ENCODE data around the gene IL22. TPM values are rescaled to one million over a fixed set of nuclear protein-coding genes. Genes with fewer than 3 reads are reported as not detected.

IL22 gene
- total RNA-seq, 1 experiment from 2014 or later: not detected

DNA sequence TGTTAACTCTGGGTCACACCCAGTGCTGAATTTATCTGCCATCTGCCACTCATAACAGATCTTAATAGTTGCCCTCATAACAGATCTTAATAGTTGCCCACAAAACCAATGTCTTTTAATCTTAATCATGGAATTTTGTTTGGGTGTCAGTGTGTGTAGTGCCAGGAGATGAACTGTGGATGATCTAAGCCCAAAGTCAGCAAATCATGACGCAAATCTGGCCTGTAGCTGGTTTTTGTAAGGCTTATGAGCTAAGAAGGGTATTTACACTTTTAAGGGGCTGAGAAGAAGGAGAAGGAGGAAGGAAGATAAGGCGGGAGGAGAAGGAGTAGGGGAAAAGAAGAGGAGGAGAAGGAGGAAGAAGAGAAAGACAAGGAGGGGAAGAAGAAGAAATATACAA, 17.8 kb downstream of the IL22 start:
- ChIA-PET CTCF (interaction anchor here (1.4 to 2.1 kb wide), 2 partner anchors 13 to 82 kb away, joined by 6 read pairs; no protein-coding TSS in a partner anchor), POLR2A (no interaction called here)
- TF ChIP-seq NR2C2 (CRISPR knock-in tag; IDR thresholded peaks at IDR 0.05): no peak
- TF ChIP-seq FOXJ3 (CRISPR knock-in tag; IDR thresholded peaks at IDR 0.05; ENCODE audit: borderline replicate concordance): no peak
- no peak for TF ChIP-seq SMAD3 (CRISPR knock-in tag; IDR thresholded peaks at IDR 0.05; ENCODE audit: borderline replicate concordance)
- TF ChIP-seq ETV6 (CRISPR knock-in tag; IDR thresholded peaks at IDR 0.05): no peak
- no peak for TF ChIP-seq ZNF396 (CRISPR knock-in tag; IDR thresholded peaks at IDR 0.05; ENCODE audit: borderline replicate concordance)
- no peak for TF ChIP-seq RELA (CRISPR knock-in tag; IDR thresholded peaks at IDR 0.05; ENCODE audit: borderline replicate concordance)
- TF ChIP-seq NFYB (CRISPR knock-in tag; conservative IDR thresholded peaks at IDR 0.05; ENCODE audit: low read depth): no peak
- TF ChIP-seq, protein P1, sequence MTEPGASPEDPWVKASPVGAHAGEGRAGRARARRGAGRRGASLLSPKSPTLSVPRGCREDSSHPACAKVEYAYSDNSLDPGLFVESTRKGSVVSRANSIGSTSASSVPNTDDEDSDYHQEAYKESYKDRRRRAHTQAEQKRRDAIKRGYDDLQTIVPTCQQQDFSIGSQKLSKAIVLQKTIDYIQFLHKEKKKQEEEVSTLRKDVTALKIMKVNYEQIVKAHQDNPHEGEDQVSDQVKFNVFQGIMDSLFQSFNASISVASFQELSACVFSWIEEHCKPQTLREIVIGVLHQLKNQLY (CRISPR knock-in tag; IDR thresholded peaks at IDR 0.05): no peak
- TF ChIP-seq, protein P2, sequence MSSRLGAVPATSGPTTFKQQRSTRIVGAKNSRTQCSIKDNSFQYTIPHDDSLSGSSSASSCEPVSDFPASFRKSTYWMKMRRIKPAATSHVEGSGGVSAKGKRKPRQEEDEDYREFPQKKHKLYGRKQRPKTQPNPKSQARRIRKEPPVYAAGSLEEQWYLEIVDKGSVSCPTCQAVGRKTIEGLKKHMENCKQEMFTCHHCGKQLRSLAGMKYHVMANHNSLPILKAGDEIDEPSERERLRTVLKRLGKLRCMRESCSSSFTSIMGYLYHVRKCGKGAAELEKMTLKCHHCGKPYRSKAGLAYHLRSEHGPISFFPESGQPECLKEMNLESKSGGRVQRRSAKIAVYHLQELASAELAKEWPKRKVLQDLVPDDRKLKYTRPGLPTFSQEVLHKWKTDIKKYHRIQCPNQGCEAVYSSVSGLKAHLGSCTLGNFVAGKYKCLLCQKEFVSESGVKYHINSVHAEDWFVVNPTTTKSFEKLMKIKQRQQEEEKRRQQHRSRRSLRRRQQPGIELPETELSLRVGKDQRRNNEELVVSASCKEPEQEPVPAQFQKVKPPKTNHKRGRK (CRISPR knock-in tag; IDR thresholded peaks at IDR 0.05; ENCODE audit: borderline replicate concordance): no peak
- TF ChIP-seq, protein P3, sequence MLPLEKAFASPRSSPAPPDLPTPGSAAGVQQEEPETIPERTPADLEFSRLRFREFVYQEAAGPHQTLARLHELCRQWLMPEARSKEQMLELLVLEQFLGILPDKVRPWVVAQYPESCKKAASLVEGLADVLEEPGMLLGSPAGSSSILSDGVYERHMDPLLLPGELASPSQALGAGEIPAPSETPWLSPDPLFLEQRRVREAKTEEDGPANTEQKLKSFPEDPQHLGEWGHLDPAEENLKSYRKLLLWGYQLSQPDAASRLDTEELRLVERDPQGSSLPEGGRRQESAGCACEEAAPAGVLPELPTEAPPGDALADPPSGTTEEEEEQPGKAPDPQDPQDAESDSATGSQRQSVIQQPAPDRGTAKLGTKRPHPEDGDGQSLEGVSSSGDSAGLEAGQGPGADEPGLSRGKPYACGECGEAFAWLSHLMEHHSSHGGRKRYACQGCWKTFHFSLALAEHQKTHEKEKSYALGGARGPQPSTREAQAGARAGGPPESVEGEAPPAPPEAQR (CRISPR knock-in tag; IDR thresholded peaks at IDR 0.05): no peak
- no peak for TF ChIP-seq MXD4 (CRISPR knock-in tag; IDR thresholded peaks at IDR 0.05; ENCODE audit: borderline replicate concordance)
- no peak for TF ChIP-seq PRRX2 (CRISPR knock-in tag; IDR thresholded peaks at IDR 0.05)
- TF ChIP-seq, protein P4, sequence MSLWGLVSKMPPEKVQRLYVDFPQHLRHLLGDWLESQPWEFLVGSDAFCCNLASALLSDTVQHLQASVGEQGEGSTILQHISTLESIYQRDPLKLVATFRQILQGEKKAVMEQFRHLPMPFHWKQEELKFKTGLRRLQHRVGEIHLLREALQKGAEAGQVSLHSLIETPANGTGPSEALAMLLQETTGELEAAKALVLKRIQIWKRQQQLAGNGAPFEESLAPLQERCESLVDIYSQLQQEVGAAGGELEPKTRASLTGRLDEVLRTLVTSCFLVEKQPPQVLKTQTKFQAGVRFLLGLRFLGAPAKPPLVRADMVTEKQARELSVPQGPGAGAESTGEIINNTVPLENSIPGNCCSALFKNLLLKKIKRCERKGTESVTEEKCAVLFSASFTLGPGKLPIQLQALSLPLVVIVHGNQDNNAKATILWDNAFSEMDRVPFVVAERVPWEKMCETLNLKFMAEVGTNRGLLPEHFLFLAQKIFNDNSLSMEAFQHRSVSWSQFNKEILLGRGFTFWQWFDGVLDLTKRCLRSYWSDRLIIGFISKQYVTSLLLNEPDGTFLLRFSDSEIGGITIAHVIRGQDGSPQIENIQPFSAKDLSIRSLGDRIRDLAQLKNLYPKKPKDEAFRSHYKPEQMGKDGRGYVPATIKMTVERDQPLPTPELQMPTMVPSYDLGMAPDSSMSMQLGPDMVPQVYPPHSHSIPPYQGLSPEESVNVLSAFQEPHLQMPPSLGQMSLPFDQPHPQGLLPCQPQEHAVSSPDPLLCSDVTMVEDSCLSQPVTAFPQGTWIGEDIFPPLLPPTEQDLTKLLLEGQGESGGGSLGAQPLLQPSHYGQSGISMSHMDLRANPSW (CRISPR knock-in tag; conservative IDR thresholded peaks at IDR 0.05; ENCODE audit: low read depth): no peak
- no peak for TF ChIP-seq CREB1 (CRISPR knock-in tag; IDR thresholded peaks at IDR 0.05)
- no peaks in the 10 kb centered on the region for H3K36me3 Mint-ChIP-seq
- DNase-seq (ENCODE audit: low spot score) (no peak), ATAC-seq (no peak)
- no peak overlapping the region for H3K27ac Mint-ChIP-seq
- H3K4me1 Mint-ChIP-seq: no peaks in the 10 kb centered on the region
- no peaks in the 10 kb centered on the region; the same call in 1 of the 2 replicates for H3K27me3 Mint-ChIP-seq (ENCODE audit: low read depth)
- peaks cover 3% of the 10 kb centered on the region; the same call in 1 of the 2 replicates for H3K9me3 Mint-ChIP-seq
- no peak overlapping the region for H3K4me3 Mint-ChIP-seq

DNA sequence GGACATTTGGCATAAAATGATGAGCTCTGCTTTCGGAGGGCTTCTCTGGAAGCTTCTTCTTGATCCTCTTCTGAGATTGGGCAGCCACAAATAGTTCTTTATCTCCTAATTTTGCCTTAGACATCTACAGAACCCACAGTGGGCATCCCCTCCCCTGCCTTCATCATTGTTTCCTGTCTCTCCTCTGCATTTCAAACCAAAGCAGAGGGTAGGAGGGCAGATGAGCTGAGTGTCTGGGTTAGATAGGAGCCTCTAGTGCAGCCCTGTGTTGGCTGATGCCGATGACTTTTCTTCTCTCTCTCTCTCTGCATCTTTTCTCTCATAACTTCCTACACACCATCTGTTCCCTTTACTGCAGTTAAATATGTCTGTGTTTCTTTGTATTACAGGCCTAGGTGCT, 19.3 kb downstream of the IL22 start:
- ChIA-PET POLR2A (no interaction called here), CTCF (no interaction called here)
- H3K27me3 Mint-ChIP-seq (ENCODE audit: low read depth): no peaks in the 10 kb centered on the region; the same call in 1 of the 2 replicates
- no peaks in the 10 kb centered on the region for H3K36me3 Mint-ChIP-seq
- H3K4me3 Mint-ChIP-seq: no peak overlapping the region
- no peak for ATAC-seq
- peaks cover 3% of the 10 kb centered on the region; the same call in 1 of the 2 replicates for H3K9me3 Mint-ChIP-seq
- H3K27ac Mint-ChIP-seq: no peak overlapping the region
- no peaks in the 10 kb centered on the region for H3K4me1 Mint-ChIP-seq
- DNase-seq (ENCODE audit: low spot score): no peak
- no peak for TF ChIP-seq ZNF416 (CRISPR knock-in tag; IDR thresholded peaks at IDR 0.05)
- no peak for TF ChIP-seq ZNF121 (CRISPR knock-in tag; IDR thresholded peaks at IDR 0.05)
- TF ChIP-seq, protein P5, sequence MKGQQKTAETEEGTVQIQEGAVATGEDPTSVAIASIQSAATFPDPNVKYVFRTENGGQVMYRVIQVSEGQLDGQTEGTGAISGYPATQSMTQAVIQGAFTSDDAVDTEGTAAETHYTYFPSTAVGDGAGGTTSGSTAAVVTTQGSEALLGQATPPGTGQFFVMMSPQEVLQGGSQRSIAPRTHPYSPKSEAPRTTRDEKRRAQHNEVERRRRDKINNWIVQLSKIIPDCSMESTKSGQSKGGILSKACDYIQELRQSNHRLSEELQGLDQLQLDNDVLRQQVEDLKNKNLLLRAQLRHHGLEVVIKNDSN (CRISPR knock-in tag; IDR thresholded peaks at IDR 0.05): no peak
- no peak for TF ChIP-seq FOXJ3 (CRISPR knock-in tag; IDR thresholded peaks at IDR 0.05; ENCODE audit: borderline replicate concordance)
- TF ChIP-seq, protein P6, sequence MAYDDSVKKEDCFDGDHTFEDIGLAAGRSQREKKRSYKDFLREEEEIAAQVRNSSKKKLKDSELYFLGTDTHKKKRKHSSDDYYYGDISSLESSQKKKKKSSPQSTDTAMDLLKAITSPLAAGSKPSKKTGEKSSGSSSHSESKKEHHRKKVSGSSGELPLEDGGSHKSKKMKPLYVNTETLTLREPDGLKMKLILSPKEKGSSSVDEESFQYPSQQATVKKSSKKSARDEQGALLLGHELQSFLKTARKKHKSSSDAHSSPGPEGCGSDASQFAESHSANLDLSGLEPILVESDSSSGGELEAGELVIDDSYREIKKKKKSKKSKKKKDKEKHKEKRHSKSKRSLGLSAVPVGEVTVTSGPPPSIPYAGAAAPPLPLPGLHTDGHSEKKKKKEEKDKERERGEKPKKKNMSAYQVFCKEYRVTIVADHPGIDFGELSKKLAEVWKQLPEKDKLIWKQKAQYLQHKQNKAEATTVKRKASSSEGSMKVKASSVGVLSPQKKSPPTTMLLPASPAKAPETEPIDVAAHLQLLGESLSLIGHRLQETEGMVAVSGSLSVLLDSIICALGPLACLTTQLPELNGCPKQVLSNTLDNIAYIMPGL (CRISPR knock-in tag; IDR thresholded peaks at IDR 0.05): no peak
- no peak for TF ChIP-seq SMAD4 (CRISPR knock-in tag; IDR thresholded peaks at IDR 0.05)
- no peak for TF ChIP-seq NR1H2 (CRISPR knock-in tag; IDR thresholded peaks at IDR 0.05)
- TF ChIP-seq TCF7 (CRISPR knock-in tag; IDR thresholded peaks at IDR 0.05; ENCODE audit: low read depth): no peak
- TF ChIP-seq, protein P2 (CRISPR knock-in tag; IDR thresholded peaks at IDR 0.05; ENCODE audit: borderline replicate concordance): no peak
- no peak for TF ChIP-seq TEAD4 (CRISPR knock-in tag; IDR thresholded peaks at IDR 0.05)
- no peak for TF ChIP-seq ETV6 (CRISPR knock-in tag; IDR thresholded peaks at IDR 0.05)
- TF ChIP-seq JUN (CRISPR knock-in tag; IDR thresholded peaks at IDR 0.05): no peak
- TF ChIP-seq, protein P7, sequence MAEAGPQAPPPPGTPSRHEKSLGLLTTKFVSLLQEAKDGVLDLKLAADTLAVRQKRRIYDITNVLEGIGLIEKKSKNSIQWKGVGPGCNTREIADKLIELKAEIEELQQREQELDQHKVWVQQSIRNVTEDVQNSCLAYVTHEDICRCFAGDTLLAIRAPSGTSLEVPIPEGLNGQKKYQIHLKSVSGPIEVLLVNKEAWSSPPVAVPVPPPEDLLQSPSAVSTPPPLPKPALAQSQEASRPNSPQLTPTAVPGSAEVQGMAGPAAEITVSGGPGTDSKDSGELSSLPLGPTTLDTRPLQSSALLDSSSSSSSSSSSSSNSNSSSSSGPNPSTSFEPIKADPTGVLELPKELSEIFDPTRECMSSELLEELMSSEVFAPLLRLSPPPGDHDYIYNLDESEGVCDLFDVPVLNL (CRISPR knock-in tag; IDR thresholded peaks at IDR 0.05; ENCODE audit: borderline replicate concordance, low read depth): no peak
- no peak for TF ChIP-seq MXD4 (CRISPR knock-in tag; IDR thresholded peaks at IDR 0.05; ENCODE audit: borderline replicate concordance)
